HepG2 (cell line): Measurements from ENCODE around the gene C11orf54. TPM values are rescaled to one million over a fixed set of nuclear protein-coding genes. Genes with fewer than 3 reads are reported as not detected.

Experiments used
- FOSL1 ChIP-seq: sonication (generic); formaldehyde crosslinking; IDR thresholded peaks from 2 replicates; pipeline ENCODE4 v1.9.0; 2021; ENCODE audit warnings: missing genetic modification reagents, borderline replicate concordance
- GFI1 ChIP-seq: sonication (generic); formaldehyde crosslinking; IDR thresholded peaks from 2 replicates; pipeline ENCODE4 v1.5.0; 2020; ENCODE audit warnings: missing genetic modification reagents, mild to moderate bottlenecking, borderline replicate concordance
- HES4 ChIP-seq: sonication (generic); formaldehyde crosslinking; IDR thresholded peaks from 2 replicates; pipeline ENCODE4 v1.9.0; 2021; ENCODE audit warnings: mild to moderate bottlenecking, missing genetic modification reagents, borderline replicate concordance
- MBNL3 ChIP-seq: fragments of 250-450 bp; sonication (Bioruptor Pico); conservative IDR thresholded peaks from 2 replicates; pipeline ENCODE4 v1.8.0; 2022; ENCODE audit warnings: mild to moderate bottlenecking, inconsistent platforms
- NONO ChIP-seq, 2 experiments: fragments of 450-650 bp in 1 of 2; sonication (generic) in 1 of 2; formaldehyde crosslinking in 1 of 2; IDR thresholded peaks in 1 of 2; conservative IDR thresholded peaks in 1 of 2; 2 replicates each; pipeline versions ENCODE4 v1.6.1 to v1.8.0; 2017 to 2022; ENCODE audit warnings: mild to moderate bottlenecking in 1 of 2, missing genetic modification reagents in 1 of 2, moderate library complexity in 1 of 2
- NR3C1 ChIP-seq: sonication (generic); formaldehyde crosslinking; IDR thresholded peaks from 2 replicates; pipeline ENCODE4 v1.4.0; 2020; ENCODE audit warnings: missing genetic modification reagents
- POLR2A ChIP-seq, 2 experiments: IDR thresholded peaks; 2 replicates each; pipeline ENCODE4 v1.6.1; 2011; ENCODE audit warnings: low read depth in 2 of 2, low read length in 2 of 2, mild to moderate bottlenecking in 1 of 2, moderate library complexity in 1 of 2; ENCODE audit not compliant: insufficient read depth in 1 of 2
- RELA ChIP-seq: sonication (generic); formaldehyde crosslinking; IDR thresholded peaks from 2 replicates; pipeline ENCODE4 v1.4.0; 2020; ENCODE audit warnings: missing genetic modification reagents
- RXRB ChIP-seq: IDR thresholded peaks from 2 replicates; pipeline ENCODE4 v1.6.1; 2016; ENCODE audit warnings: borderline replicate concordance, missing genetic modification reagents, missing compliant biosample characterization
- SOX13 ChIP-seq, 3 experiments: fragments of 450-650 bp in 1 of 3; sonication (generic) in 1 of 3; formaldehyde crosslinking in 1 of 3; IDR thresholded peaks in 2 of 3; conservative IDR thresholded peaks in 1 of 3; 2 replicates each; pipeline versions ENCODE4 v1.5.0 to v1.6.1; 2016 to 2020; ENCODE audit warnings: antibody characterized with exemption in 1 of 3, mild to moderate bottlenecking in 1 of 3, missing compliant biosample characterization in 1 of 3, missing genetic modification reagents in 1 of 3, moderate library complexity in 1 of 3
- THAP11 ChIP-seq: IDR thresholded peaks from 2 replicates; pipeline ENCODE4 v1.6.1; 2016; ENCODE audit warnings: missing biosample characterization, missing genetic modification reagents
- YEATS4 ChIP-seq: sonication (generic); formaldehyde crosslinking; IDR thresholded peaks from 2 replicates; pipeline ENCODE4 v1.4.0; 2020; ENCODE audit warnings: missing genetic modification reagents, borderline replicate concordance
- ZNF451 ChIP-seq: sonication (generic); formaldehyde crosslinking; IDR thresholded peaks from 2 replicates; pipeline ENCODE4 v1.5.0; 2020; ENCODE audit warnings: mild to moderate bottlenecking, missing genetic modification reagents
- polyA plus RNA-seq, 8 experiments: library from polyadenylated mRNA; depleted of rRNA in 3 of 8; stranded (reverse) in 7 of 8; unstranded in 1 of 8; fragments of >200 nt; fragmentation: Illumina TruSeq in 4 of 8; extraction: Trizol in 4 of 8; gene quantifications; 2 replicates each; pipeline versions ENCODE4 v1.2.1 to v1.2.3, GENCODE V29; 2011 to 2016; ENCODE audit warnings: low read depth in 4 of 8, missing spikeins in 1 of 8, mixed read lengths in 1 of 8; ENCODE audit not compliant: insufficient read depth in 1 of 8
- total RNA-seq, 5 experiments: library from RNA; depleted of rRNA; stranded (reverse); fragments of >200 nt; fragmentation: Illumina TruSeq; extraction: Trizol; gene quantifications; 2 replicates each; pipeline ENCODE4 v1.2.3, GENCODE V29; 2016; ENCODE audit warnings: low read depth in 1 of 5
- TF ChIP-seq, protein P1 (sequence below): sonication (generic); formaldehyde crosslinking; IDR thresholded peaks from 2 replicates; pipeline ENCODE4 v1.9.0; 2021; ENCODE audit warnings: mild to moderate bottlenecking, missing genetic modification reagents

C11orf54 gene
- total and polyA plus RNA-seq, 2 of the 13 experiments (the other 11 are each of a cell fraction or from before 2014, with no cell fraction given), result 42.7 to 50.1 TPM

DNA sequence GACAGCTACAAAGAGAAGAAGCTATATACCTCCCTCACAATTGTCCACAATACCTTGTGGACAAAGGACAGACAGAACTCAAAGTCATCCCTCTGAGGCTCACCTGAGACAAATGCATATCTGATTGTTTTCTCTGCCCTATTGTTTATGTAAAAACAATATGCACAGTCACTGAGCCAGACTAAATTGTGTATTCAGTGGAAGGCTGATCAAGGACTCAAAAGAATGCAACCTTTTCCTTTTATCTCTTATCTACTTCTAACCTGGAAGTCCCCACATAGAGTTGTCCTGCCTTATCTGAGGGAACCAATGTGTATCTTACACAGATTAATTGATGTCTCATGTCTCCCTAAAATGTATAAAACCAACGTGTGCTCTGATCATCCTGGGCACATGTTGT is 28.7 kb downstream of the C11orf54 start (continued):
- no peak for TF ChIP-seq RXRB
- TF ChIP-seq NONO (IDR thresholded peaks at IDR 0.05), result no peak
- no peak for TF ChIP-seq NONO (CRISPR knock-in tag; conservative IDR thresholded peaks at IDR 0.05)
- peak; percentile 72 for TF ChIP-seq GFI1 (CRISPR knock-in tag)
- no peak for TF ChIP-seq HES4 (CRISPR knock-in tag)
- TF ChIP-seq THAP11 (CRISPR knock-in tag), result no peak
- TF ChIP-seq MBNL3 (CRISPR knock-in tag), result no peak
- TF ChIP-seq ZNF451, result no peak
- no peak for TF ChIP-seq POLR2A (IDR thresholded peaks at IDR 0.05; ENCODE audit: insufficient read depth in 1 of 2, low read depth in 2 of 2, low read length in 2 of 2)
- TF ChIP-seq FOSL1 (CRISPR knock-in tag), result no peak
- no peak for TF ChIP-seq RELA (CRISPR knock-in tag)
- TF ChIP-seq, protein P1, sequence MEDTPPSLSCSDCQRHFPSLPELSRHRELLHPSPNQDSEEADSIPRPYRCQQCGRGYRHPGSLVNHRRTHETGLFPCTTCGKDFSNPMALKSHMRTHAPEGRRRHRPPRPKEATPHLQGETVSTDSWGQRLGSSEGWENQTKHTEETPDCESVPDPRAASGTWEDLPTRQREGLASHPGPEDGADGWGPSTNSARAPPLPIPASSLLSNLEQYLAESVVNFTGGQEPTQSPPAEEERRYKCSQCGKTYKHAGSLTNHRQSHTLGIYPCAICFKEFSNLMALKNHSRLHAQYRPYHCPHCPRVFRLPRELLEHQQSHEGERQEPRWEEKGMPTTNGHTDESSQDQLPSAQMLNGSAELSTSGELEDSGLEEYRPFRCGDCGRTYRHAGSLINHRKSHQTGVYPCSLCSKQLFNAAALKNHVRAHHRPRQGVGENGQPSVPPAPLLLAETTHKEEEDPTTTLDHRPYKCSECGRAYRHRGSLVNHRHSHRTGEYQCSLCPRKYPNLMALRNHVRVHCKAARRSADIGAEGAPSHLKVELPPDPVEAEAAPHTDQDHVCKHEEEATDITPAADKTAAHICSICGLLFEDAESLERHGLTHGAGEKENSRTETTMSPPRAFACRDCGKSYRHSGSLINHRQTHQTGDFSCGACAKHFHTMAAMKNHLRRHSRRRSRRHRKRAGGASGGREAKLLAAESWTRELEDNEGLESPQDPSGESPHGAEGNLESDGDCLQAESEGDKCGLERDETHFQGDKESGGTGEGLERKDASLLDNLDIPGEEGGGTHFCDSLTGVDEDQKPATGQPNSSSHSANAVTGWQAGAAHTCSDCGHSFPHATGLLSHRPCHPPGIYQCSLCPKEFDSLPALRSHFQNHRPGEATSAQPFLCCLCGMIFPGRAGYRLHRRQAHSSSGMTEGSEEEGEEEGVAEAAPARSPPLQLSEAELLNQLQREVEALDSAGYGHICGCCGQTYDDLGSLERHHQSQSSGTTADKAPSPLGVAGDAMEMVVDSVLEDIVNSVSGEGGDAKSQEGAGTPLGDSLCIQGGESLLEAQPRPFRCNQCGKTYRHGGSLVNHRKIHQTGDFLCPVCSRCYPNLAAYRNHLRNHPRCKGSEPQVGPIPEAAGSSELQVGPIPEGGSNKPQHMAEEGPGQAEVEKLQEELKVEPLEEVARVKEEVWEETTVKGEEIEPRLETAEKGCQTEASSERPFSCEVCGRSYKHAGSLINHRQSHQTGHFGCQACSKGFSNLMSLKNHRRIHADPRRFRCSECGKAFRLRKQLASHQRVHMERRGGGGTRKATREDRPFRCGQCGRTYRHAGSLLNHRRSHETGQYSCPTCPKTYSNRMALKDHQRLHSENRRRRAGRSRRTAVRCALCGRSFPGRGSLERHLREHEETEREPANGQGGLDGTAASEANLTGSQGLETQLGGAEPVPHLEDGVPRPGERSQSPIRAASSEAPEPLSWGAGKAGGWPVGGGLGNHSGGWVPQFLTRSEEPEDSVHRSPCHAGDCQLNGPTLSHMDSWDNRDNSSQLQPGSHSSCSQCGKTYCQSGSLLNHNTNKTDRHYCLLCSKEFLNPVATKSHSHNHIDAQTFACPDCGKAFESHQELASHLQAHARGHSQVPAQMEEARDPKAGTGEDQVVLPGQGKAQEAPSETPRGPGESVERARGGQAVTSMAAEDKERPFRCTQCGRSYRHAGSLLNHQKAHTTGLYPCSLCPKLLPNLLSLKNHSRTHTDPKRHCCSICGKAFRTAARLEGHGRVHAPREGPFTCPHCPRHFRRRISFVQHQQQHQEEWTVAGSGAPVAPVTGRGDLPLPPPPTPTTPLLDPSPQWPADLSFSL (CRISPR knock-in tag), result no peak
- TF ChIP-seq SOX13 (IDR thresholded peaks at IDR 0.05), result 0 out of 2 replicates have a peak, but pooled peaks have one; percentile 30
- peak in 1 of 2 experiments; percentile 81; a peak in 2 of 4 replicates for TF ChIP-seq SOX13 (CRISPR knock-in tag; conservative IDR thresholded peaks at IDR 0.05 in 1 of 2, IDR thresholded peaks at IDR 0.05 in 1 of 2)
- no peak for TF ChIP-seq NR3C1 (CRISPR knock-in tag)
- no peak for TF ChIP-seq YEATS4
